Neuron (in vitro differentiated cells): ENCODE measurements around the gene DUSP15.
"Not testable (repeated sequence)": the region's sequence is repeated elsewhere in the genome, so short reads cannot be mapped to it uniquely, and the experiment has no call there.

ENCODE experiments used
- H2AFZ ChIP-seq: one replicate; pipeline ENCODE4 v1.6.1; 2013; ENCODE audit warnings: low read depth, mild to moderate bottlenecking, inconsistent platforms, low read length, moderate library complexity
- H3K27me3 ChIP-seq: one replicate; pipeline ENCODE4 v1.6.1; 2013; ENCODE audit warnings: low read length; ENCODE audit not compliant: insufficient read depth
- H3K36me3 ChIP-seq: one replicate; pipeline ENCODE4 v1.6.1; 2013; ENCODE audit warnings: low read length; ENCODE audit not compliant: insufficient read depth
- H3K4me1 ChIP-seq: one replicate; pipeline ENCODE4 v1.6.1; 2013; ENCODE audit warnings: low read length; ENCODE audit not compliant: insufficient read depth
- H3K4me3 ChIP-seq: 2 replicates; pipeline ENCODE4 v1.5.1; 2013; ENCODE audit warnings: mild to moderate bottlenecking, low read length, moderate library complexity
- H3K9me3 ChIP-seq: one replicate; pipeline ENCODE4 v1.6.1; 2013; ENCODE audit warnings: low read length

Gene DUSP15

GRCh38 chr20:31869942-31870725 is at the start of gene DUSP15, which contains the start of gene TTLL9:
TSS of gene DUSP15 (minus strand) at chr20:31870527. CDS start at chr20:31870337, 190 bp downstream.
TSS of gene TTLL9 (plus strand) at chr20:31870634. CDS start at chr20:31871127, 493 bp downstream.
- H3K4me1 ChIP-seq, result peaks cover 30% of the 10 kb centered on the region
- H2AFZ ChIP-seq, result peak within 1 kb of the TSS; percentile 29
- H3K27me3 ChIP-seq, result no peaks in the 10 kb centered on the region
- peaks cover 11% of the 10 kb centered on the region for H3K36me3 ChIP-seq
- H3K9me3 ChIP-seq, result no peaks in the 10 kb centered on the region
- peak within 1 kb of the TSS; percentile 74 for H3K4me3 ChIP-seq

GRCh38 chr20:31919410-31920155 is 49.3 kb upstream of the DUSP15 start:
- Histone ChIP-seq H3K27me3 (no peaks in the 10 kb centered on the region), H3K4me3 (no peak overlapping the region), H2AFZ (no peak overlapping the region), H3K9me3 (peaks cover 2% of the 10 kb centered on the region), H3K36me3 (no peaks in the 10 kb centered on the region), H3K4me1 (no peaks in the 10 kb centered on the region)

GRCh38 chr20:31918466-31919105 is 48.3 kb upstream of the DUSP15 start:
- Histone ChIP-seq H3K4me1 (no peaks in the 10 kb centered on the region), H3K4me3 (no peak overlapping the region), H3K9me3 (peaks cover 2% of the 10 kb centered on the region), H3K27me3 (no peaks in the 10 kb centered on the region), H3K36me3 (no peaks in the 10 kb centered on the region), H2AFZ (no peak overlapping the region)

GRCh38 chr20:31917962-31918412 is 47.7 kb upstream of the DUSP15 start:
- not testable (repeated sequence) for H3K36me3 ChIP-seq, H3K27me3 ChIP-seq, H3K4me1 ChIP-seq, H2AFZ ChIP-seq, H3K9me3 ChIP-seq, H3K4me3 ChIP-seq

- no peaks in the 10 kb centered on the region for H3K36me3 ChIP-seq
- H2AFZ ChIP-seq, result no peak overlapping the region
- H3K27me3 ChIP-seq, result no peaks in the 10 kb centered on the region
- no peaks in the 10 kb centered on the region for H3K4me1 ChIP-seq
- peaks cover 2% of the 10 kb centered on the region for H3K9me3 ChIP-seq
- no peak overlapping the region for H3K4me3 ChIP-seq
Measured at GRCh38 chr20:31916708-31917107, 46.4 kb upstream of the DUSP15 start.

- Histone ChIP-seq H3K27me3 (no peaks in the 10 kb centered on the region), H3K36me3 (no peaks in the 10 kb centered on the region), H3K9me3 (peaks cover 2% of the 10 kb centered on the region), H3K4me3 (no peak overlapping the region), H2AFZ (no peak overlapping the region), H3K4me1 (peaks cover 3% of the 10 kb centered on the region)
Measured at GRCh38 chr20:31915491-31916280, 45.4 kb upstream of the DUSP15 start.

GRCh38 chr20:31914170-31914569 is 43.8 kb upstream of the DUSP15 start:
- H3K36me3 ChIP-seq, result no peaks in the 10 kb centered on the region
- H2AFZ ChIP-seq, result no peak overlapping the region
- H3K27me3 ChIP-seq, result no peaks in the 10 kb centered on the region
- no peak overlapping the region for H3K4me3 ChIP-seq
- peaks cover 2% of the 10 kb centered on the region for H3K9me3 ChIP-seq
- peaks cover 3% of the 10 kb centered on the region for H3K4me1 ChIP-seq

GRCh38 chr20:31913431-31914157 is 43.3 kb upstream of the DUSP15 start:
- Histone ChIP-seq H3K36me3 (no peaks in the 10 kb centered on the region), H3K9me3 (peaks cover 2% of the 10 kb centered on the region), H2AFZ (no peak overlapping the region), H3K4me1 (peaks cover 3% of the 10 kb centered on the region), H3K27me3 (no peaks in the 10 kb centered on the region), H3K4me3 (no peak overlapping the region)

- Histone ChIP-seq H2AFZ (no peak overlapping the region), H3K4me1 (peaks cover 3% of the 10 kb centered on the region), H3K36me3 (no peaks in the 10 kb centered on the region), H3K4me3 (no peak overlapping the region), H3K9me3 (no peaks in the 10 kb centered on the region), H3K27me3 (no peaks in the 10 kb centered on the region)
Measured at GRCh38 chr20:31910071-31910803, 39.9 kb upstream of the DUSP15 start.

GRCh38 chr20:31909253-31910070 is 39.1 kb upstream of the DUSP15 start:
- no peaks in the 10 kb centered on the region for H3K27me3 ChIP-seq
- no peak overlapping the region for H3K4me3 ChIP-seq
- H3K4me1 ChIP-seq, result peaks cover 3% of the 10 kb centered on the region
- H3K36me3 ChIP-seq, result no peaks in the 10 kb centered on the region
- H2AFZ ChIP-seq, result no peak overlapping the region
- no peaks in the 10 kb centered on the region for H3K9me3 ChIP-seq

- Histone ChIP-seq H3K4me1 (peaks cover 3% of the 10 kb centered on the region), H3K36me3 (no peaks in the 10 kb centered on the region), H3K9me3 (no peaks in the 10 kb centered on the region), H2AFZ (no peak overlapping the region), H3K4me3 (no peak overlapping the region), H3K27me3 (no peaks in the 10 kb centered on the region)
Measured at GRCh38 chr20:31908424-31908823, 38.1 kb upstream of the DUSP15 start.
